Tibial nerve (tissue), 4 donors: ENCODE measurements around the gene KLHL22. TPM values are rescaled to one million over a fixed set of nuclear protein-coding genes. Genes with fewer than 3 reads are reported as not detected.
"Not testable (repeated sequence)": the region's sequence is repeated elsewhere in the genome, so short reads cannot be mapped to it uniquely, and the experiment has no call there.

ENCODE experiments used
- DNase-seq, 2 donors: peaks; one replicate each; pipeline ENCODE4 v3.0.0-alpha.2; 2019; ENCODE audit warnings: low spot score in 2 of 2
- H3K27ac ChIP-seq, 4 donors: fragments of 200-600 bp; sonication (generic) in 3 of 4; one replicate each; pipeline ENCODE4 v1.5.1; 2017 to 2019; ENCODE audit warnings: mild to moderate bottlenecking in 1 of 4
- H3K27me3 ChIP-seq, 2 donors: fragments of 200-600 bp; sonication (generic) in 1 of 2; one replicate each; pipeline versions ENCODE4 v1.5.1 to v1.6.0; 2017 to 2019
- H3K36me3 ChIP-seq, 3 donors: fragments of 200-600 bp; sonication (generic); one replicate each; pipeline ENCODE4 v1.5.1; 2018 to 2019
- H3K4me1 ChIP-seq, 4 donors: fragments of 200-600 bp; sonication (generic) in 3 of 4; one replicate each; pipeline ENCODE4 v1.5.1; 2017 to 2019
- H3K4me3 ChIP-seq, 4 donors: fragments of 200-600 bp; sonication (generic) in 3 of 4; one replicate each; pipeline ENCODE4 v1.5.1; 2017 to 2019; ENCODE audit warnings: mild to moderate bottlenecking in 1 of 4, moderate library complexity in 1 of 4
- H3K9me3 ChIP-seq, 4 donors: fragments of 200-600 bp; sonication (generic) in 3 of 4; one replicate each; pipeline ENCODE4 v1.5.1; 2017 to 2019
- EP300 ChIP-seq, 2 donors: sonication (generic); formaldehyde crosslinking; IDR thresholded peaks; one replicate each; pipeline ENCODE4 v1.6.1; 2017; ENCODE audit warnings: antibody characterized with exemption in 2 of 2, mild to moderate bottlenecking in 1 of 2
- POLR2A ChIP-seq, 2 donors: fragments of 450-650 bp; IDR thresholded peaks; one replicate each; pipeline ENCODE4 v1.6.1; 2017; ENCODE audit warnings: antibody characterized with exemption in 2 of 2, mild to moderate bottlenecking in 2 of 2, moderate library complexity in 2 of 2
- WGBS, 2 donors: methylation state at CpG; one replicate each; pipeline ENCODE4 v1.1.5; 2018; 5-methylcytosine and 5-hydroxymethylcytosine counted together
- total RNA-seq, 4 donors: library from RNA; depleted of rRNA; stranded (reverse); fragments of >200 nt; gene quantifications; one replicate each; pipeline ENCODE4 v1.1.0, GENCODE V29; 2016
- TF ChIP-seq, protein P1 (sequence below), 5 experiments: fragments of 200-600 bp in 3 of 5; fragments of 450-650 bp in 2 of 5; sonication (generic) in 3 of 5; IDR thresholded peaks; one replicate each; pipeline ENCODE4 v1.5.1; 2016 to 2019; ENCODE audit warnings: antibody characterized with exemption in 5 of 5, mild to moderate bottlenecking in 3 of 5, moderate library complexity in 2 of 5

Gene KLHL22
- total RNA-seq, 4 donors from 2014 or later = 31.6 to 50.4 (median 41.4) TPM

DNA sequence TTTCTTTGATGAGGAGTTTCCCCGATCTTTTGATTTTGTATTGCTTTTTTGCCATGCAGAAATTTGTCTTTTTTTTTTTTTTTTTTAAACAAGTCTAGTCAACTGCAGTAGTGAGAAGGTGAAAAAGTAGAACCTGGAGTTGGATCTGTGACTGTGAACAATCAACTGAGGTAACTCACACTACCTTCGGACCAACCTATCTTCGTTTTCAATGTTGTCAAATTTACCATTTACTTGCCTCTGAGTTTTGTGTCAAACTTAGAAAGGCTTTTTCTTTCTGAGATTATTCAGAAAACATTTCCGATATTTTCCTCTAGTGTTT lies 20.5 kb downstream of the KLHL22 start:
- TF ChIP-seq POLR2A (IDR thresholded peaks at IDR 0.05) (no peak), EP300 (IDR thresholded peaks at IDR 0.05) (no peak)
- TF ChIP-seq, protein P1, sequence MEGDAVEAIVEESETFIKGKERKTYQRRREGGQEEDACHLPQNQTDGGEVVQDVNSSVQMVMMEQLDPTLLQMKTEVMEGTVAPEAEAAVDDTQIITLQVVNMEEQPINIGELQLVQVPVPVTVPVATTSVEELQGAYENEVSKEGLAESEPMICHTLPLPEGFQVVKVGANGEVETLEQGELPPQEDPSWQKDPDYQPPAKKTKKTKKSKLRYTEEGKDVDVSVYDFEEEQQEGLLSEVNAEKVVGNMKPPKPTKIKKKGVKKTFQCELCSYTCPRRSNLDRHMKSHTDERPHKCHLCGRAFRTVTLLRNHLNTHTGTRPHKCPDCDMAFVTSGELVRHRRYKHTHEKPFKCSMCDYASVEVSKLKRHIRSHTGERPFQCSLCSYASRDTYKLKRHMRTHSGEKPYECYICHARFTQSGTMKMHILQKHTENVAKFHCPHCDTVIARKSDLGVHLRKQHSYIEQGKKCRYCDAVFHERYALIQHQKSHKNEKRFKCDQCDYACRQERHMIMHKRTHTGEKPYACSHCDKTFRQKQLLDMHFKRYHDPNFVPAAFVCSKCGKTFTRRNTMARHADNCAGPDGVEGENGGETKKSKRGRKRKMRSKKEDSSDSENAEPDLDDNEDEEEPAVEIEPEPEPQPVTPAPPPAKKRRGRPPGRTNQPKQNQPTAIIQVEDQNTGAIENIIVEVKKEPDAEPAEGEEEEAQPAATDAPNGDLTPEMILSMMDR (IDR thresholded peaks at IDR 0.05) = no peak
- H3K27ac ChIP-seq = no peak overlapping the region
- peaks cover 0 to 17% (median 4%) of the 10 kb centered on the region in 3 donors for H3K36me3 ChIP-seq
- no peak for DNase-seq
- peaks cover 0 to under 1% (median 0%) of the 10 kb centered on the region in 4 donors for H3K9me3 ChIP-seq
- no peaks in the 10 kb centered on the region for H3K4me1 ChIP-seq
- no peaks in the 10 kb centered on the region for H3K27me3 ChIP-seq
- no peak overlapping the region for H3K4me3 ChIP-seq
- WGBS, 2 donors = 95 to 96% methylated on average over 4 of the region's 4 CpGs

DNA sequence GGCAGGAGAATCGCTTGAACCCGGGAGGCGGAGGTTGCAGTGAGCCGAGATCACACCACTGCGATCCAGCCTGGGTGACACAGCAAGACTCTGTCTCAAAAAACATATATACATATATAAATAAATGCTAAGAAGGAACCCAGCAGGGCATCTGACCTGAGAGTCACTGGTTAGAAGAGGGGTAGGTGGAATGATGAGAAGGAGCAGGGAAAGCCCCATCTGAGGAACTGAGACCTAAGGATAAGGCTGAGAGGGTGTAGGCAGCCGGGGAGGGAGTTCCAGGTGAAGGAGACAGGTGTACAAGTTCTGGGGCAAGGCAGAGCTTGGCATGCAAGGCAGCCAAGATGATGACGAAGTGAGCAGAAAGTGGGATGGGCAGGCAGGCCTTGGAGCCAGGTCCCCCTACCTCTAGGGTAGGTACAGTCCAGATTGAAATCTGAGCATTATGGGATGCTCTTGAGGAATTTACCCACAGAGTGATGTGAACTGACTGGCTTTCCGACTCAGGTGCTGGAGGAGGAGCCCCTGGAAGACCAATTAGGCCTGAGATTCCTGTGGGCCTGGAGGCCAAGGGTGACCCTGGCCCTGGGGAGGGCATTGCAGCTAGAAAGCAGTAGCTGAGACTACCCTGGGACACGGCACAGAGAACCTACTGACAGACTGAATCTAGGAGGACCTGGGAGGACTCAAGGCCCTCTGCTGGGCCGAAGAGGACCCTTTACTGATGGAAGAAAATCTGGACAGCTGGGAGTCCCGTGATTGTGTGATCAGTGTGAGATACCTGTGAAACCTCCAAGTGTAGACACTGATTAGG lies 22.8 kb downstream of the KLHL22 start:
- DNase-seq = no peak
- 92 to 95% methylated on average over 11 of the region's 11 CpGs for WGBS, 2 donors
- no peaks in the 10 kb centered on the region for H3K9me3 ChIP-seq
- no peak overlapping the region for H3K27ac ChIP-seq
- TF ChIP-seq POLR2A (IDR thresholded peaks at IDR 0.05) (no peak), EP300 (IDR thresholded peaks at IDR 0.05) (no peak)
- TF ChIP-seq, protein P1 (IDR thresholded peaks at IDR 0.05) = no peak
- peaks cover 0 to 38% (median 4%) of the 10 kb centered on the region in 3 donors for H3K36me3 ChIP-seq
- no peak overlapping the region for H3K4me3 ChIP-seq
- no peaks in the 10 kb centered on the region for H3K4me1 ChIP-seq
- H3K27me3 ChIP-seq = no peaks in the 10 kb centered on the region

DNA sequence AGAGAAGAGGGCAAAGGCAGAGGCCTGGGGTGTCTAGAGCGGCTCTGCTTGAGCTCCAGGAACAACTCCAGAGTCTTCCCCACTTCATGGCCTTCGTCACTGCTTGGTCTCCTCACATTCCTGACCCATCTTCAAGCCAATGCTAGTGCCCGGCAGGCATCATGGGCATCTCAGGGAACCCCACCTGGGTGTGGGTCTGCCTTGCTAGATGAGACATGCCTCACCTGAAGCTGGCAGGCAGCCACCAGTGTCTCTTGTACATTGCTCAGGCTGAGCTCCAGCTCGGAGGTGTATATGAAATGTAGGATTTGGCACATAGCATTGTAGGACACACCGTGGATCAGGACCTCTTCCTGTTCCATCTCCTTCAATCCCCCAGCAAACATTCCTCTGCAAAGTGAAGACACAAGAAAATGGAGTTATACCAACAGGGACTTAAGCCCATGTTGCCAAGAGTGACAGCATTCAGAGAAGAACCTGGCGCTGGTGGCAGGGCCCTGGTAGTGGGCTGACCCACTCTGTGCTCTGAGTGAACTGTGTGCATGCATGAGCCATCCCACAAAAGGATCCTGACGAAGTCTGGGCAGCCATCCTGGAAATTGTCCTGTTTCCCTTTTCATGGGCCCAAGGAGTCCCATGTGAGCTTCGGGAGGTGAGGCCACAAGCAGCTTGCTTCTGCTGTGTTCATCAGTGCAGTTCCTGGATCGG lies 24.3 kb downstream of the KLHL22 start:
- Histone ChIP-seq H3K27ac (no peak overlapping the region), H3K4me3 (no peak overlapping the region), H3K27me3 (no peaks in the 10 kb centered on the region), H3K4me1 (no peaks in the 10 kb centered on the region), H3K36me3 (peaks cover 0 to 39% (median 4%) of the 10 kb centered on the region in 3 donors), H3K9me3 (no peaks in the 10 kb centered on the region)
- no peak for DNase-seq
- 90 to 98% methylated on average over 9 of the region's 9 CpGs for WGBS, 2 donors
- TF ChIP-seq EP300 (IDR thresholded peaks at IDR 0.05) = no peak
- TF ChIP-seq, protein P1 (IDR thresholded peaks at IDR 0.05) = no peak
- no peak for TF ChIP-seq POLR2A (IDR thresholded peaks at IDR 0.05)

DNA sequence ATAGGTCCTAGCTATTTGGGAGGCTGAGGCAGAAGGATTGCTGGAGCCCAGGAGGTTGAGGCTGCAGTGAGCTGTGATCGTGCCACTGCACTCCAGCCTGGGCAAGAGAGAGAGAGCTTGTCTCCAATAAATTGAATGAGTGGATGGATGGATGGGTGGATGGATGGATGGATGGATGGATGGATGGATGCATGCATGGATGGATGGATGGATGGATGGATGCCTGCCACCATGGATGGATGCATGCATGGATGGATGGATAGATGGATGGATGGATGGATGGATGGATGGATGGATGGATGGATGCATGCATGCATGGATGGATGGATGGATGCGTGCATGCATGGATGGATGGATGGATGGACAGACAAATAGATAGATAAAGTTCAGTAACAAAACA lies 25.1 kb downstream of the KLHL22 start:
- not testable (repeated sequence) for H3K27ac ChIP-seq, H3K4me3 ChIP-seq, H3K4me1 ChIP-seq, H3K27me3 ChIP-seq, H3K9me3 ChIP-seq, DNase-seq
- WGBS, 2 donors = 98% methylated on average over 2 of the region's 2 CpGs
- H3K36me3 ChIP-seq = peaks cover 0 to 40% (median 4%) of the 10 kb centered on the region in 3 donors

DNA sequence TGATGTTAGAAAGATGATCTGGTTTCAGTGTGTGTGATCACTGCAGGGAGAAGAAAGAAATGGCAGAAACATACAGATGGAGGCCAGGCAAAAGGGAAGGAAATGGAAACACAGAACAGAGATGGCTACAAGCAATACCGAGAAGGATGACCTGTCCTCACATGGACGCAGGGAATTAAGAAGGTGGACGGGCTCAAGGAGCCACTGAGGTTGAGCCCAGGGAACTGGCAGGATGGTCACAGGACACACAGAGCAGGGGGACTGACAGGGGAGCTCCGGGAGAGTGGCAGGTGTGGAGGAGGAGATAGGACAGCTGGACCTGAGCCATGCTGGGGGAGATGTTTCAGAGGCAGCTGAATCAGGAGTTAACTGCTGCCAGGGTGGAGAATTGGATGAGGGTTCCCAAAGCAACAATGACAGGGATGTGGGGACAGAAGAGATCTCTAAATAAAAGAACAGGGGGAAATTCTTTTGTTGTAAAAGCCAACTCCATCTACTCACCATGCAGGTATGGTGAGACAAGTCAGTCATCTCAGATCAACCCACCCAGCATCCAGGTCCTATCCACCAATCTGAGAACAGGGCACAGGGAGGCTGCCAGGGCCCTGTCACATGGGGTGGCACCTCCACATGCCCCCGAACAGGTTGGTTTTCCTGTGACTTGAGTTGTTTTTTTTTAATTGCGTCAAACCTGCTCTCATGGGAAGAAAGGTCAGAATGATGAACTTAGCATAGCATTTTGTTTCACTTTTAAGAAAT lies 26.3 kb downstream of the KLHL22 start:
- Histone ChIP-seq H3K4me3 (no peak overlapping the region), H3K9me3 (no peaks in the 10 kb centered on the region), H3K27ac (no peak overlapping the region), H3K36me3 (peaks cover 0 to 53% (median 10%) of the 10 kb centered on the region in 3 donors), H3K27me3 (no peaks in the 10 kb centered on the region), H3K4me1 (peaks cover 0 to 5% (median under 1%) of the 10 kb centered on the region in 4 donors)
- TF ChIP-seq, protein P1 (IDR thresholded peaks at IDR 0.05) = no peak
- no peak for TF ChIP-seq POLR2A (IDR thresholded peaks at IDR 0.05)
- WGBS, 2 donors = 83 to 87% methylated on average over 6 of the region's 6 CpGs
- no peak for DNase-seq
